Measurements from ENCODE around the gene PNPLA2. TPM values are rescaled to one million over a fixed set of nuclear protein-coding genes. Genes with fewer than 3 reads are reported as not detected.

PNPLA2 gene
- total and polyA plus RNA-seq, 2 donors (not counting 1 experiment from before 2014, with no cell fraction given) = 16.2 to 33.9 TPM

- no peaks in the 10 kb centered on the region for H3K27me3 ChIP-seq (ENCODE audit: control insufficient read depth, insufficient read depth, low read length)
- H3K4me2 ChIP-seq (ENCODE audit: extremely low read depth, insufficient read depth, low read length) = peak overlapping the region; percentile 0
- H3K36me3 ChIP-seq (ENCODE audit: control insufficient read depth, insufficient read depth, low read length) = peaks cover 15% of the 10 kb centered on the region
- TF ChIP-seq CTCF (conservative IDR thresholded peaks at IDR 0.05 in 1 of 2, IDR thresholded peaks at IDR 0.05 in 1 of 2; ENCODE audit: low read depth in 1 of 2, low read length in 2 of 2) = no peak
- no peak for TF ChIP-seq EZH2 (IDR thresholded peaks at IDR 0.05; ENCODE audit: low read length, missing control alignments)
- DNase-seq (ENCODE audit: low read depth in 2 of 2) = no peak
- H3K27ac ChIP-seq (ENCODE audit: insufficient read depth, low read length) = no peak overlapping the region
- H3K9me3 ChIP-seq (ENCODE audit: control insufficient read depth, insufficient read depth, low read depth, low read length) = no peaks in the 10 kb centered on the region
- H3K4me3 ChIP-seq (replicated peaks in 1 of 4; ENCODE audit: control extremely low read depth in 1 of 4, insufficient read depth in 1 of 4, low read depth in 3 of 4, low read length in 4 of 4) = peak overlapping the region in 1 of 4 experiments; percentile 81
- peaks cover 20% of the 10 kb centered on the region for H3K4me1 ChIP-seq (ENCODE audit: control insufficient read depth, extremely low read depth, insufficient read depth, low read length)
- H2AFZ ChIP-seq (ENCODE audit: low read length) = no peak overlapping the region
- H3K79me2 ChIP-seq (ENCODE audit: control insufficient read depth, insufficient read depth, low read length) = peaks cover 16% of the 10 kb centered on the region
- no peak overlapping the region for H3K9ac ChIP-seq (ENCODE audit: insufficient read depth, low read length)
- no peaks in the 10 kb centered on the region for H4K20me1 ChIP-seq (ENCODE audit: control insufficient read depth, extremely low read depth, insufficient read depth, low read length)
Observed at GRCh38 chr11:821512-822371, 3.0 kb downstream of the PNPLA2 start.

GRCh38 chr11:823441-824291 is 5.0 kb downstream of the PNPLA2 start:
- Histone ChIP-seq H3K9me3 (ENCODE audit: control insufficient read depth, insufficient read depth, low read depth, low read length) (no peaks in the 10 kb centered on the region), H3K4me1 (ENCODE audit: control insufficient read depth, extremely low read depth, insufficient read depth, low read length) (peaks cover 18% of the 10 kb centered on the region), H3K79me2 (ENCODE audit: control insufficient read depth, insufficient read depth, low read length) (peaks cover 16% of the 10 kb centered on the region), H3K9ac (ENCODE audit: insufficient read depth, low read length) (no peak overlapping the region), H3K27me3 (ENCODE audit: control insufficient read depth, insufficient read depth, low read length) (no peaks in the 10 kb centered on the region), H3K36me3 (ENCODE audit: control insufficient read depth, insufficient read depth, low read length) (peaks cover 15% of the 10 kb centered on the region), H3K4me3 (replicated peaks in 1 of 4; ENCODE audit: control extremely low read depth in 1 of 4, insufficient read depth in 1 of 4, low read depth in 3 of 4, low read length in 4 of 4) (no peak overlapping the region), H2AFZ (ENCODE audit: low read length) (no peak overlapping the region), H4K20me1 (ENCODE audit: control insufficient read depth, extremely low read depth, insufficient read depth, low read length) (no peaks in the 10 kb centered on the region), H3K27ac (ENCODE audit: insufficient read depth, low read length) (no peak overlapping the region), H3K4me2 (ENCODE audit: extremely low read depth, insufficient read depth, low read length) (no peak overlapping the region)
- TF ChIP-seq EZH2 (IDR thresholded peaks at IDR 0.05; ENCODE audit: low read length, missing control alignments) (no peak), CTCF (conservative IDR thresholded peaks at IDR 0.05 in 1 of 2, IDR thresholded peaks at IDR 0.05 in 1 of 2; ENCODE audit: low read depth in 1 of 2, low read length in 2 of 2) (no peak)
- no peak for DNase-seq (ENCODE audit: low read depth in 2 of 2)

- Histone ChIP-seq H3K36me3 (ENCODE audit: control insufficient read depth, insufficient read depth, low read length) (peaks cover 15% of the 10 kb centered on the region), H2AFZ (ENCODE audit: low read length) (no peak overlapping the region), H3K4me1 (ENCODE audit: control insufficient read depth, extremely low read depth, insufficient read depth, low read length) (peaks cover 19% of the 10 kb centered on the region), H3K4me2 (ENCODE audit: extremely low read depth, insufficient read depth, low read length) (no peak overlapping the region), H3K27me3 (ENCODE audit: control insufficient read depth, insufficient read depth, low read length) (no peaks in the 10 kb centered on the region), H3K9me3 (ENCODE audit: control insufficient read depth, insufficient read depth, low read depth, low read length) (no peaks in the 10 kb centered on the region), H3K79me2 (ENCODE audit: control insufficient read depth, insufficient read depth, low read length) (peaks cover 16% of the 10 kb centered on the region), H3K9ac (ENCODE audit: insufficient read depth, low read length) (no peak overlapping the region), H3K4me3 (replicated peaks in 1 of 4; ENCODE audit: control extremely low read depth in 1 of 4, insufficient read depth in 1 of 4, low read depth in 3 of 4, low read length in 4 of 4) (no peak overlapping the region), H3K27ac (ENCODE audit: insufficient read depth, low read length) (no peak overlapping the region), H4K20me1 (ENCODE audit: control insufficient read depth, extremely low read depth, insufficient read depth, low read length) (no peaks in the 10 kb centered on the region)
- no peak for TF ChIP-seq CTCF (conservative IDR thresholded peaks at IDR 0.05 in 1 of 2, IDR thresholded peaks at IDR 0.05 in 1 of 2; ENCODE audit: low read depth in 1 of 2, low read length in 2 of 2)
- DNase-seq (ENCODE audit: low read depth in 2 of 2) = no peak
Observed at GRCh38 chr11:824292-824880, 5.7 kb downstream of the PNPLA2 start.
